Loucy (cell line): ENCODE data around the gene YES1.
A peak's percentile ranks its signal among the peaks of the same experiment; 100 is the strongest.

Experiments used
- H2AFZ ChIP-seq: fragments of 200-600 bp; sonication (generic); 2 replicates; pipeline ENCODE4 v1.6.0; 2016; ENCODE audit warnings: antibody characterized with exemption, mild to moderate bottlenecking, low read length, moderate library complexity
- H3F3A ChIP-seq: fragments of 200-600 bp; 2 replicates; pipeline ENCODE4 v1.6.0; 2016; ENCODE audit warnings: antibody characterized with exemption, low read depth, mild to moderate bottlenecking
- H3K27me3 ChIP-seq: fragments of 200-600 bp; sonication (generic); 2 replicates; pipeline ENCODE4 v1.6.1; 2014; ENCODE audit warnings: low read length, mild to moderate bottlenecking; ENCODE audit not compliant: insufficient read depth, poor library complexity, severe bottlenecking
- H3K36me3 ChIP-seq: fragments of 200-600 bp; sonication (generic); 2 replicates; pipeline ENCODE4 v1.6.1; 2016; ENCODE audit warnings: low read length; ENCODE audit not compliant: insufficient read depth
- H3K4me1 ChIP-seq: fragments of 200-600 bp; sonication (generic); 2 replicates; pipeline ENCODE4 v1.5.1; 2014; ENCODE audit warnings: low read length, mild to moderate bottlenecking; ENCODE audit not compliant: insufficient read depth, poor library complexity, severe bottlenecking
- H3K4me2 ChIP-seq: fragments of 200-600 bp; sonication (generic); 2 replicates; pipeline ENCODE4 v1.6.0; 2014; ENCODE audit warnings: antibody characterized with exemption, low read length, low read depth, mild to moderate bottlenecking; ENCODE audit not compliant: poor library complexity, severe bottlenecking
- H3K4me3 ChIP-seq: fragments of 200-600 bp; sonication (generic); 2 replicates; pipeline ENCODE4 v1.5.1; 2014; ENCODE audit warnings: low read length, mild to moderate bottlenecking, mixed read lengths; ENCODE audit not compliant: poor library complexity, severe bottlenecking
- H3K79me2 ChIP-seq: fragments of 200-600 bp; sonication (generic); 2 replicates; pipeline ENCODE4 v1.6.1; 2014; ENCODE audit warnings: low read length; ENCODE audit not compliant: insufficient read depth
- H3K9ac ChIP-seq: fragments of 200-600 bp; sonication (generic); 2 replicates; pipeline ENCODE4 v1.6.0; 2014; ENCODE audit warnings: mild to moderate bottlenecking, low read depth, low read length, moderate library complexity; ENCODE audit not compliant: poor library complexity, severe bottlenecking
- H3K9me2 ChIP-seq: fragments of 200-600 bp; sonication (generic); replicated peaks from 2 replicates; pipeline ENCODE4 v1.6.1; 2016; ENCODE audit warnings: low read depth, low read length, mixed read lengths
- H3K9me3 ChIP-seq: fragments of 200-600 bp; sonication (generic); 2 replicates; pipeline ENCODE4 v1.6.1; 2014; ENCODE audit warnings: mild to moderate bottlenecking, antibody characterized with exemption, low read length, low read depth; ENCODE audit not compliant: insufficient read depth
- H4K20me1 ChIP-seq: fragments of 200-600 bp; sonication (generic); 2 replicates; pipeline ENCODE4 v1.6.0; 2014; ENCODE audit warnings: antibody characterized with exemption, low read length, mild to moderate bottlenecking; ENCODE audit not compliant: insufficient read depth, poor library complexity, severe bottlenecking
- EZH2phosphoT487 ChIP-seq: fragments of 200-600 bp; IDR thresholded peaks from 2 replicates; pipeline ENCODE4 v1.6.1; 2018; ENCODE audit warnings: antibody characterized with exemption, mild to moderate bottlenecking, moderate library complexity, borderline replicate concordance
- TF ChIP-seq, protein P1 (sequence below): fragments of 200-600 bp; sonication (generic); conservative IDR thresholded peaks from 2 replicates; pipeline ENCODE4 v1.5.1; 2014; ENCODE audit warnings: mild to moderate bottlenecking, antibody characterized with exemption, low read length

The YES1 gene

DNA sequence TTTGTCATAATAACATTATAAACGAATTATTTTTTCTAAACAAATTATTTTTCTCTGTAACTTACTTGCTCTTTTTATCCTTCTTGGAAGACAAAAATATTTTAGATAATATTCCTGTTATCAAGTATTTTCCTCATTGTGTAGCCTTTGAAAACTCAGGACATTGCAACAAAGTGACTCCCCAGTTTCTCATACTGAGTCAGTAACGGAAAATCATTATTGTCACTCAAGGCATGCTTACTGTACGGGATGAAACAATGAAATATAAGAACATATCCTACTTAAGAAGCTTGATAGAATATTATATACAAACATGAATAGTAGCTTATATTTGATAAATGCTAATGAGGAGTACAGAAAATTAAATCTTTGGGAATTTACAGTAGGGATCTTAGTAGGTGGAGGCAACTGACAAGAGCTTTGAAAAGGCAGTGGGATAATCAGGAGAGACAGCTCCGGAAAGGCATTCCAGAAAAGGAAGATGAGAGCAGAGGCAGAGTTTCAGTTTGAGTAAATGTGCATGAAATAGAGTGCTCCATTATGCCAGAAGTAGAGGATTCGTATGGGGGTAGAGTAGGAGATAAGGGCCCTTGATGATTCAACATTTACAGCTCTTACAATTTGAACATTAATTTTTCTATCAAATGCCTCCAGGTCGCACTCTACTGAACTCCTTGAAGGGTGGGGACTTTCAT lies 14.0 kb upstream of the YES1 start:
- Histone ChIP-seq H3K79me2 (no peaks in the 10 kb centered on the region), H2AFZ (no peak overlapping the region), H3K27me3 (no peaks in the 10 kb centered on the region), H3F3A (peaks cover 3% of the 10 kb centered on the region; the same call in 1 of the 2 replicates), H3K4me2 (no peak overlapping the region), H3K36me3 (no peaks in the 10 kb centered on the region), H3K9me3 (no peaks in the 10 kb centered on the region), H3K4me3 (no peak overlapping the region), H3K9ac (no peak overlapping the region), H3K4me1 (peaks cover 14% of the 10 kb centered on the region), H4K20me1 (no peaks in the 10 kb centered on the region), H3K9me2 (no peaks in the 10 kb centered on the region)
- no peak for TF ChIP-seq EZH2phosphoT487
- TF ChIP-seq, protein P1, sequence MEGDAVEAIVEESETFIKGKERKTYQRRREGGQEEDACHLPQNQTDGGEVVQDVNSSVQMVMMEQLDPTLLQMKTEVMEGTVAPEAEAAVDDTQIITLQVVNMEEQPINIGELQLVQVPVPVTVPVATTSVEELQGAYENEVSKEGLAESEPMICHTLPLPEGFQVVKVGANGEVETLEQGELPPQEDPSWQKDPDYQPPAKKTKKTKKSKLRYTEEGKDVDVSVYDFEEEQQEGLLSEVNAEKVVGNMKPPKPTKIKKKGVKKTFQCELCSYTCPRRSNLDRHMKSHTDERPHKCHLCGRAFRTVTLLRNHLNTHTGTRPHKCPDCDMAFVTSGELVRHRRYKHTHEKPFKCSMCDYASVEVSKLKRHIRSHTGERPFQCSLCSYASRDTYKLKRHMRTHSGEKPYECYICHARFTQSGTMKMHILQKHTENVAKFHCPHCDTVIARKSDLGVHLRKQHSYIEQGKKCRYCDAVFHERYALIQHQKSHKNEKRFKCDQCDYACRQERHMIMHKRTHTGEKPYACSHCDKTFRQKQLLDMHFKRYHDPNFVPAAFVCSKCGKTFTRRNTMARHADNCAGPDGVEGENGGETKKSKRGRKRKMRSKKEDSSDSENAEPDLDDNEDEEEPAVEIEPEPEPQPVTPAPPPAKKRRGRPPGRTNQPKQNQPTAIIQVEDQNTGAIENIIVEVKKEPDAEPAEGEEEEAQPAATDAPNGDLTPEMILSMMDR, result no peak

DNA sequence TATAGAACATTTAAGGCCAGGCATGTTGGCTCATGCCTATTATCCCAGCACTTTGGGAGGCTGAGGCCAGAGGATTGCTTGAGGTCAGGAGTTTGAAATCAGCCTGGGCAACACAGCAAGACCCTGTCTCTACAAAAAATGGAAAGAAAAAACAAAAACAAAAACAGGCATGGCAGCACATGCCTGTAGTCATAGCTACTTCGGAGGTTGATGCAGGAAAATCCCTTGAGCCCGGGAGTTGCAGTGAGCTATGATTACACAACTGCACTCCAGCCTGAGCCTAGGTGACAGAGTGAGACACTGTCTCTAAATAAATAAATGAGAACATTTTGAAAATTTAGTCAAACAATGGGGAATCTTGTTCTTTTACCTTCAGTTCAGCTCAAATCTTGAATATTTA lies 12.1 kb upstream of the YES1 start:
- no peaks in the 10 kb centered on the region for H3F3A ChIP-seq
- no peaks in the 10 kb centered on the region for H3K79me2 ChIP-seq
- H3K4me2 ChIP-seq, result no peak overlapping the region
- H3K9ac ChIP-seq, result no peak overlapping the region
- H3K9me2 ChIP-seq, result no peaks in the 10 kb centered on the region
- TF ChIP-seq EZH2phosphoT487, result no peak
- H3K27me3 ChIP-seq, result no peaks in the 10 kb centered on the region
- no peaks in the 10 kb centered on the region for H3K9me3 ChIP-seq
- no peak overlapping the region for H2AFZ ChIP-seq
- no peaks in the 10 kb centered on the region for H4K20me1 ChIP-seq
- peaks cover 7% of the 10 kb centered on the region for H3K4me1 ChIP-seq
- no peak overlapping the region for H3K4me3 ChIP-seq
- H3K36me3 ChIP-seq, result no peaks in the 10 kb centered on the region

DNA sequence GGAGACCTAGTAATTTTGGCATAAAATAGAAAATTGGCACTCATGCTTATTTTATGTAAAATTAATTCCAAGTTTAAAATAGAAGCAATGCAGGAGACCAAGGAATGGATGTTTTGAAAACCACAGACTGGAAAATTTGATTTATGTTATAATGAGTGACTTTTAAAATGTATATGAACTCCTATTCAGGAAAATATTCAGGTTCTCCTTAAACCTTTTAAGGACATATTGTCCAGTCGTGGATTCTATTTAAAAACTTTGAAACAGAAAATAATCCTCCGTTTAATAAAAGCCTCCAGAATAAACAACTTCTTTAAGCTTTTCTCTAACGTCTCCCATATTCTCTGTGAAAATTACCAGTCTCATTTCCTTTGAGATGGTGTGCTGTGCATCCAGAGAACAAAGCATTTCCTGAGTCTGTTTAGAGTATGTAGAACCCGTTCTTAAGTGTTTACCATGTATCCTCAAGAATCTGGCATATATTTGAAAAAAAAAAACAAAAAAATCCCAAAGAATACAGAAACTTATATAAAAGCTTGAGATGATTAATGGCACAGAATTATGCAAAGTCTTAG lies 8.6 kb upstream of the YES1 start:
- Histone ChIP-seq H3F3A (no peaks in the 10 kb centered on the region), H3K9me2 (no peaks in the 10 kb centered on the region), H3K27me3 (no peaks in the 10 kb centered on the region), H3K9me3 (no peaks in the 10 kb centered on the region), H3K36me3 (no peaks in the 10 kb centered on the region), H3K79me2 (no peaks in the 10 kb centered on the region), H3K4me3 (no peak overlapping the region), H2AFZ (0 out of 2 replicates have a peak overlapping the region, but pooled peaks have one; percentile 21), H4K20me1 (no peaks in the 10 kb centered on the region), H3K4me2 (no peak overlapping the region), H3K4me1 (peaks cover 13% of the 10 kb centered on the region), H3K9ac (no peak overlapping the region)
- TF ChIP-seq EZH2phosphoT487, result no peak
- TF ChIP-seq, protein P1, result no peak
